NCI-H345 treated with DMSO at 0.1 percent for 48 hours (cell line): ENCODE data around the gene NSFL1C.

ENCODE experiments used
- DNase-seq: peaks from one replicate; lab custom pipeline; 2025; ENCODE audit not compliant: unreplicated experiment; lab: John Stamatoyannopoulos, UW

Gene NSFL1C

GRCh38 chr20:1486566-1486965 lies 19.9 kb upstream of the NSFL1C start:
- DNase-seq, result no peak

GRCh38 chr20:1484438-1485116 lies 17.9 kb upstream of the NSFL1C start:
- no peak for DNase-seq

- DNase-seq, result no peak
Observed at GRCh38 chr20:1479831-1480595, 13.4 kb upstream of the NSFL1C start.

- DNase-seq, result no peak
Observed at GRCh38 chr20:1478566-1478965, 11.9 kb upstream of the NSFL1C start.

- no peak for DNase-seq
Observed at GRCh38 chr20:1477896-1478490, 11.3 kb upstream of the NSFL1C start.

GRCh38 chr20:1474817-1475603 lies 8.4 kb upstream of the NSFL1C start:
- no peak for DNase-seq

GRCh38 chr20:1474325-1474724 lies 7.7 kb upstream of the NSFL1C start:
- no peak for DNase-seq

GRCh38 chr20:1473246-1474220 lies 6.9 kb upstream of the NSFL1C start:
- DNase-seq, result no peak

- no peak for DNase-seq
Observed at GRCh38 chr20:1472556-1473245, 6.1 kb upstream of the NSFL1C start.

GRCh38 chr20:1471242-1471641 lies 4.6 kb upstream of the NSFL1C start:
- no peak for DNase-seq

- DNase-seq, result peak; percentile 72
Observed at GRCh38 chr20:1469925-1470571, 3.4 kb upstream of the NSFL1C start.

- DNase-seq, result no peak
Observed at GRCh38 chr20:1469306-1469905, 2.8 kb upstream of the NSFL1C start.

GRCh38 chr20:1468117-1468624 lies 1.5 kb upstream of the NSFL1C start:
- DNase-seq, result no peak

GRCh38 chr20:1467355-1468116 lies 887 bp upstream of the NSFL1C start:
- no peak for DNase-seq

- DNase-seq, result no peak
Observed at GRCh38 chr20:1467082-1467354, 369 bp upstream of the NSFL1C start.

- DNase-seq, result no peak
Observed at GRCh38 chr20:1465470-1466210, 1.0 kb downstream of the NSFL1C start.

- DNase-seq, result no peak
Observed at GRCh38 chr20:1463971-1464570, 2.6 kb downstream of the NSFL1C start.
